GM20431 (cell line): ENCODE results near the gene MYO1E.

Experiments used
- in situ Hi-C: fragments of 300-500 bp; cut with MseI, MboI; formaldehyde crosslinking; loops from one replicate; pipeline ENCODE4 v1.15.0; 2020; ENCODE audit warnings: low sequenced_read_pairs; ENCODE audit not compliant: unreplicated experiment

Gene MYO1E

GRCh38 chr15:59124261-59124660 is 248.4 kb downstream of the MYO1E start:
- in situ Hi-C loops, result no loop called here

GRCh38 chr15:59120937-59121336 is 251.7 kb downstream of the MYO1E start:
- in situ Hi-C loops, result no loop called here

- in situ Hi-C loops, result no loop called here
Measured at GRCh38 chr15:59119625-59120024, 253.0 kb downstream of the MYO1E start.

- in situ Hi-C loops, result no loop called here
Measured at GRCh38 chr15:59116771-59117170, 255.9 kb downstream of the MYO1E start.

GRCh38 chr15:59116141-59116540 is 256.5 kb downstream of the MYO1E start:
- in situ Hi-C loops, result no loop called here

- in situ Hi-C loops, result no loop called here
Measured at GRCh38 chr15:59115047-59115446, 257.6 kb downstream of the MYO1E start.

GRCh38 chr15:59111251-59111650 is 261.4 kb downstream of the MYO1E start:
- in situ Hi-C loops, result no loop called here

GRCh38 chr15:59105854-59106253 is 266.8 kb downstream of the MYO1E start:
- in situ Hi-C loops, result no loop called here

GRCh38 chr15:59104912-59105732 is 267.5 kb downstream of the MYO1E start, which contains the start of gene CCNB2:
CCNB2 (plus strand) TSS chr15:59105146; CDS start chr15:59105269, 123 bp downstream.
- in situ Hi-C loops, result no loop called here

GRCh38 chr15:59104602-59104911 is 268.1 kb downstream of the MYO1E start:
- in situ Hi-C loops, result no loop called here

- in situ Hi-C loops, result no loop called here
Measured at GRCh38 chr15:59099162-59099685, 273.4 kb downstream of the MYO1E start.

- in situ Hi-C loops, result no loop called here
Measured at GRCh38 chr15:59096429-59096828, 276.2 kb downstream of the MYO1E start.

- in situ Hi-C loops, result no loop called here
Measured at GRCh38 chr15:59094077-59094476, 278.6 kb downstream of the MYO1E start.

- in situ Hi-C loops, result no loop called here
Measured at GRCh38 chr15:59087731-59088130, 284.9 kb downstream of the MYO1E start.
